HepG2 (cell line): ENCODE measurements around the gene LZTR1. TPM values are rescaled to one million over a fixed set of nuclear protein-coding genes. Genes with fewer than 3 reads are reported as not detected.

Source experiments
- HDAC1 ChIP-seq: sonication (generic); formaldehyde crosslinking; IDR thresholded peaks from 2 replicates; pipeline ENCODE4 v1.5.1; 2020; ENCODE audit warnings: mild to moderate bottlenecking, missing genetic modification reagents
- MEIS1 ChIP-seq: sonication (generic); formaldehyde crosslinking; IDR thresholded peaks from 2 replicates; pipeline ENCODE4 v1.9.0; 2021; ENCODE audit warnings: mild to moderate bottlenecking, missing genetic modification reagents, moderate library complexity, borderline replicate concordance
- PAX8 ChIP-seq: sonication (generic); formaldehyde crosslinking; IDR thresholded peaks from 2 replicates; pipeline ENCODE4 v1.8.0; 2022; ENCODE audit warnings: mild to moderate bottlenecking, missing genetic modification reagents, borderline replicate concordance
- PHF21A ChIP-seq: sonication (generic); formaldehyde crosslinking; IDR thresholded peaks from 2 replicates; pipeline ENCODE4 v1.5.0; 2020; ENCODE audit warnings: mild to moderate bottlenecking, missing genetic modification reagents
- SMC3 ChIP-seq: IDR thresholded peaks from 2 replicates; pipeline ENCODE4 v1.6.1; 2011; ENCODE audit warnings: low read length, improper control_type of control experiment
- SOX6 ChIP-seq, 2 experiments: fragments of 450-650 bp in 1 of 2; sonication (generic) in 1 of 2; formaldehyde crosslinking in 1 of 2; IDR thresholded peaks; 2 replicates each; pipeline versions ENCODE4 v1.4.0 to v1.6.1; 2017 to 2020; ENCODE audit warnings: antibody characterized with exemption in 1 of 2, mild to moderate bottlenecking in 1 of 2, missing genetic modification reagents in 1 of 2
- ZSCAN25 ChIP-seq: sonication (generic); formaldehyde crosslinking; IDR thresholded peaks from 2 replicates; pipeline ENCODE4 v1.8.0; 2022; ENCODE audit warnings: mild to moderate bottlenecking, missing genetic modification reagents
- polyA plus RNA-seq, 8 experiments: library from polyadenylated mRNA; depleted of rRNA in 3 of 8; stranded (reverse) in 7 of 8; unstranded in 1 of 8; fragments of >200 nt; fragmentation: Illumina TruSeq in 4 of 8; extraction: Trizol in 4 of 8; gene quantifications; 2 replicates each; pipeline versions ENCODE4 v1.2.1 to v1.2.3, GENCODE V29; 2011 to 2016; ENCODE audit warnings: low read depth in 4 of 8, missing spikeins in 1 of 8, mixed read lengths in 1 of 8; ENCODE audit not compliant: insufficient read depth in 1 of 8
- total RNA-seq, 5 experiments: library from RNA; depleted of rRNA; stranded (reverse); fragments of >200 nt; fragmentation: Illumina TruSeq; extraction: Trizol; gene quantifications; 2 replicates each; pipeline ENCODE4 v1.2.3, GENCODE V29; 2016; ENCODE audit warnings: low read depth in 1 of 5
- TF ChIP-seq, protein P1 (sequence below): sonication (generic); formaldehyde crosslinking; IDR thresholded peaks from 2 replicates; pipeline ENCODE4 v1.4.0; 2020; ENCODE audit warnings: mild to moderate bottlenecking, missing genetic modification reagents, borderline replicate concordance
- TF ChIP-seq, protein P2 (sequence below): sonication (generic); formaldehyde crosslinking; IDR thresholded peaks from 2 replicates; pipeline ENCODE4 v1.4.0; 2020; ENCODE audit warnings: missing genetic modification reagents
- TF ChIP-seq, protein P3 (sequence below): sonication (generic); formaldehyde crosslinking; IDR thresholded peaks from 2 replicates; pipeline ENCODE4 v1.4.0; 2020; ENCODE audit warnings: missing genetic modification reagents, borderline replicate concordance

LZTR1 gene
- total and polyA plus RNA-seq, 2 of the 13 experiments (the other 11 are each of a cell fraction or from before 2014, with no cell fraction given): 21.8 to 22.4 TPM

DNA sequence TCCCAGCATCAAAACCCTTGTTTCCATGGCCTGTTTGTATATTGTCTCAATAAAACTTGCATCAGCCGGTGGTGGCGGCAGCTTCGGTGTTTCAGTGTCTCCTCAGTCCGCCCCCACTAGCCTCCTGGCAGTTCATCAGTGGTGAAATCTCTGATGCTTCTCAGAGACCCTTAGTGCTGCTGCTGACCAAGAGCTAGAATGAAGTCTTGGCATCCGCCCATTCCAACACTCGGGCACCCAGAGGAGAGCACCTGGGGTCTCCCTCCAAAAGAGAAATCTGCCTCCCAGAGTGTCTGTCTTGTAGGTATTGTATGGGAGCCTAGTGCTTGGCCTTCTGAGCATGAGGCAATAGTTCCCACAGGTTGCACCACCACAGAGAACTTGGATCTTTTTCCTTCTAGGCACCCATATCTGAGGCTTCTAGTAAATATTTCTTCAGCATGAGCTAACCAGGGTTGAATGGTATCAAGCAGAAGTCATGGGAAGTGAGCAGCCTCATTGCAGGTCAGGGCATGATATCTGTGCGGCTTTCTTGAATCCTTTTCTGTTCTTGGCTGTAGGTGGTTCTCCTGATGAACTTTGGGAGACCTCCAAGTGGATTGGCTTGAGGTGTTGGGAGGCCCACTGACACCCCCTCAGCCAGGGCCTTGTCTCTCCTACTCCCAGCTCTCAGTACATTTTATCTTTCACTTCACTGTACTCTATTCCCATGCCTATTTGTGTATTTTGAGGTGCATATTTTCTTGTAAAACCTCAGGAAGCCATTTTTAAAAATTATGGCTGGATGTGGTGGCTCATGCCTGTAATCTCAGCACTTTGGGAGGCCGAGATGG lies 28.2 kb upstream of the LZTR1 start (continued):
- TF ChIP-seq, protein P1, sequence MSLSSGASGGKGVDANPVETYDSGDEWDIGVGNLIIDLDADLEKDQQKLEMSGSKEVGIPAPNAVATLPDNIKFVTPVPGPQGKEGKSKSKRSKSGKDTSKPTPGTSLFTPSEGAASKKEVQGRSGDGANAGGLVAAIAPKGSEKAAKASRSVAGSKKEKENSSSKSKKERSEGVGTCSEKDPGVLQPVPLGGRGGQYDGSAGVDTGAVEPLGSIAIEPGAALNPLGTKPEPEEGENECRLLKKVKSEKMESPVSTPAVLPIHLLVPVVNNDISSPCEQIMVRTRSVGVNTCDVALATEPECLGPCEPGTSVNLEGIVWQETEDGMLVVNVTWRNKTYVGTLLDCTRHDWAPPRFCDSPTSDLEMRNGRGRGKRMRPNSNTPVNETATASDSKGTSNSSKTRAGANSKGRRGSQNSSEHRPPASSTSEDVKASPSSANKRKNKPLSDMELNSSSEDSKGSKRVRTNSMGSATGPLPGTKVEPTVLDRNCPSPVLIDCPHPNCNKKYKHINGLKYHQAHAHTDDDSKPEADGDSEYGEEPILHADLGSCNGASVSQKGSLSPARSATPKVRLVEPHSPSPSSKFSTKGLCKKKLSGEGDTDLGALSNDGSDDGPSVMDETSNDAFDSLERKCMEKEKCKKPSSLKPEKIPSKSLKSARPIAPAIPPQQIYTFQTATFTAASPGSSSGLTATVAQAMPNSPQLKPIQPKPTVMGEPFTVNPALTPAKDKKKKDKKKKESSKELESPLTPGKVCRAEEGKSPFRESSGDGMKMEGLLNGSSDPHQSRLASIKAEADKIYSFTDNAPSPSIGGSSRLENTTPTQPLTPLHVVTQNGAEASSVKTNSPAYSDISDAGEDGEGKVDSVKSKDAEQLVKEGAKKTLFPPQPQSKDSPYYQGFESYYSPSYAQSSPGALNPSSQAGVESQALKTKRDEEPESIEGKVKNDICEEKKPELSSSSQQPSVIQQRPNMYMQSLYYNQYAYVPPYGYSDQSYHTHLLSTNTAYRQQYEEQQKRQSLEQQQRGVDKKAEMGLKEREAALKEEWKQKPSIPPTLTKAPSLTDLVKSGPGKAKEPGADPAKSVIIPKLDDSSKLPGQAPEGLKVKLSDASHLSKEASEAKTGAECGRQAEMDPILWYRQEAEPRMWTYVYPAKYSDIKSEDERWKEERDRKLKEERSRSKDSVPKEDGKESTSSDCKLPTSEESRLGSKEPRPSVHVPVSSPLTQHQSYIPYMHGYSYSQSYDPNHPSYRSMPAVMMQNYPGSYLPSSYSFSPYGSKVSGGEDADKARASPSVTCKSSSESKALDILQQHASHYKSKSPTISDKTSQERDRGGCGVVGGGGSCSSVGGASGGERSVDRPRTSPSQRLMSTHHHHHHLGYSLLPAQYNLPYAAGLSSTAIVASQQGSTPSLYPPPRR (CRISPR knock-in tag): no peak
- 0 out of 2 replicates have a peak, but pooled peaks have one; percentile 36 for TF ChIP-seq ZSCAN25 (CRISPR knock-in tag)
- no peak for TF ChIP-seq MEIS1 (CRISPR knock-in tag)
- no peak for TF ChIP-seq PAX8 (CRISPR knock-in tag)
- TF ChIP-seq SMC3: peak; percentile 9; the same call in 1 of the 2 replicates
- TF ChIP-seq, protein P2, sequence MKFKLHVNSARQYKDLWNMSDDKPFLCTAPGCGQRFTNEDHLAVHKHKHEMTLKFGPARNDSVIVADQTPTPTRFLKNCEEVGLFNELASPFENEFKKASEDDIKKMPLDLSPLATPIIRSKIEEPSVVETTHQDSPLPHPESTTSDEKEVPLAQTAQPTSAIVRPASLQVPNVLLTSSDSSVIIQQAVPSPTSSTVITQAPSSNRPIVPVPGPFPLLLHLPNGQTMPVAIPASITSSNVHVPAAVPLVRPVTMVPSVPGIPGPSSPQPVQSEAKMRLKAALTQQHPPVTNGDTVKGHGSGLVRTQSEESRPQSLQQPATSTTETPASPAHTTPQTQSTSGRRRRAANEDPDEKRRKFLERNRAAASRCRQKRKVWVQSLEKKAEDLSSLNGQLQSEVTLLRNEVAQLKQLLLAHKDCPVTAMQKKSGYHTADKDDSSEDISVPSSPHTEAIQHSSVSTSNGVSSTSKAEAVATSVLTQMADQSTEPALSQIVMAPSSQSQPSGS (CRISPR knock-in tag): peak; percentile 29; the same call in 1 of the 2 replicates
- TF ChIP-seq SOX6 (IDR thresholded peaks at IDR 0.05): no peak
- peak; percentile 41; the same call in 1 of the 2 replicates for TF ChIP-seq SOX6 (CRISPR knock-in tag; IDR thresholded peaks at IDR 0.05)
- no peak for TF ChIP-seq HDAC1
- TF ChIP-seq, protein P3, sequence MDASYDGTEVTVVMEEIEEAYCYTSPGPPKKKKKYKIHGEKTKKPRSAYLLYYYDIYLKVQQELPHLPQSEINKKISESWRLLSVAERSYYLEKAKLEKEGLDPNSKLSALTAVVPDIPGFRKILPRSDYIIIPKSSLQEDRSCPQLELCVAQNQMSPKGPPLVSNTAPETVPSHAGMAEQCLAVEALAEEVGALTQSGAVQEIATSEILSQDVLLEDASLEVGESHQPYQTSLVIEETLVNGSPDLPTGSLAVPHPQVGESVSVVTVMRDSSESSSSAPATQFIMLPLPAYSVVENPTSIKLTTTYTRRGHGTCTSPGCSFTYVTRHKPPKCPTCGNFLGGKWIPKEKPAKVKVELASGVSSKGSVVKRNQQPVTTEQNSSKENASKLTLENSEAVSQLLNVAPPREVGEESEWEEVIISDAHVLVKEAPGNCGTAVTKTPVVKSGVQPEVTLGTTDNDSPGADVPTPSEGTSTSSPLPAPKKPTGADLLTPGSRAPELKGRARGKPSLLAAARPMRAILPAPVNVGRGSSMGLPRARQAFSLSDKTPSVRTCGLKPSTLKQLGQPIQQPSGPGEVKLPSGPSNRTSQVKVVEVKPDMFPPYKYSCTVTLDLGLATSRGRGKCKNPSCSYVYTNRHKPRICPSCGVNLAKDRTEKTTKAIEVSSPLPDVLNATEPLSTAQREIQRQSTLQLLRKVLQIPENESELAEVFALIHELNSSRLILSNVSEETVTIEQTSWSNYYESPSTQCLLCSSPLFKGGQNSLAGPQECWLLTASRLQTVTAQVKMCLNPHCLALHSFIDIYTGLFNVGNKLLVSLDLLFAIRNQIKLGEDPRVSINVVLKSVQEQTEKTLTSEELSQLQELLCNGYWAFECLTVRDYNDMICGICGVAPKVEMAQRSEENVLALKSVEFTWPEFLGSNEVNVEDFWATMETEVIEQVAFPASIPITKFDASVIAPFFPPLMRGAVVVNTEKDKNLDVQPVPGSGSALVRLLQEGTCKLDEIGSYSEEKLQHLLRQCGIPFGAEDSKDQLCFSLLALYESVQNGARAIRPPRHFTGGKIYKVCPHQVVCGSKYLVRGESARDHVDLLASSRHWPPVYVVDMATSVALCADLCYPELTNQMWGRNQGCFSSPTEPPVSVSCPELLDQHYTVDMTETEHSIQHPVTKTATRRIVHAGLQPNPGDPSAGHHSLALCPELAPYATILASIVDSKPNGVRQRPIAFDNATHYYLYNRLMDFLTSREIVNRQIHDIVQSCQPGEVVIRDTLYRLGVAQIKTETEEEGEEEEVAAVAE (CRISPR knock-in tag): no peak
- 0 out of 2 replicates have a peak, but pooled peaks have one; percentile 12 for TF ChIP-seq PHF21A (CRISPR knock-in tag)
